ENCODE measurements around the gene GNA15.

DNA sequence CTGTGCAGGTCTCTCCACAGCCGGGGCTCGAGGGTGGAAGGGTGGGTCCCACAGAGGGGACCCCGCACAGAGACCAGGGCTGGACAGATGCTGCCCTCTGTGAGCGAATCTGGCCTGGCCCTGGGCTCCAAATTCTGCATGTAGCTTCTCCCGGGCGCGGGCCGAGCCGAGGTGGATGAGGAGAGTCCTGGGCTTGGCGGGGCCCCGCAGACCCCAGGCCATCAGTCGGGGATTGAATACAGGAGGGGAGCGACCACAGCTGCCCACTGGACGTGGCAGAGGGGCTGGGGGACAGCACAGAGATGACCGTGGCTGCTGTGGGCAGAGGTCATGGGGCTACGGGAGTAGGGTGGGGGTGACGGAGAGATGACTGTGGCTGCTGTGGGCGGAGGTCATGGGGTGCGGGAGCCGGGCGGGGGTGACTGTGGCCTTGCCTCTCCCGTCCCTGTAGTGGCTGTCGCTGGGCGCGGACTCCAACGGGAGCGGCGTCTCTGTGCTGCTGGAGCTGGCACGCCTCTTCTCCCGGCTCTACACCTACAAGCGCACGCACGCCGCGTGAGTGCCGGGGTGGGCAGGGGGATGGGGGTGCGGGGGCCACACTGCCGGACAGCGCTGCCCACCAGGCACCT, 65.4 kb downstream of the GNA15 start:
- TF ChIP-seq POLR2A (IDR thresholded peaks at IDR 0.05; ENCODE audit: low read depth, low read length) (no peak), TAF1 (IDR thresholded peaks at IDR 0.05; ENCODE audit: low read depth, low read length) (no peak), POLR2AphosphoS5 (IDR thresholded peaks at IDR 0.05; ENCODE audit: low read depth, low read length) (no peak), SPI1 (IDR thresholded peaks at IDR 0.05; ENCODE audit: low read depth, low read length) (no peak), PAX5 (IDR thresholded peaks at IDR 0.05; ENCODE audit: insufficient read depth, low read length, severe bottlenecking) (no peak), POU2F2 (IDR thresholded peaks at IDR 0.05; ENCODE audit: low read depth, low read length) (no peak)
